Measurements from ENCODE around the gene UST. TPM values are rescaled to one million over a fixed set of nuclear protein-coding genes. Genes with fewer than 3 reads are reported as not detected.
"Not testable (repeated sequence)": the region's sequence is repeated elsewhere in the genome, so short reads cannot be mapped to it uniquely, and the experiment has no call there.

Gene UST
- total RNA-seq, 1 experiment from 2014 or later = 6.8 TPM

DNA sequence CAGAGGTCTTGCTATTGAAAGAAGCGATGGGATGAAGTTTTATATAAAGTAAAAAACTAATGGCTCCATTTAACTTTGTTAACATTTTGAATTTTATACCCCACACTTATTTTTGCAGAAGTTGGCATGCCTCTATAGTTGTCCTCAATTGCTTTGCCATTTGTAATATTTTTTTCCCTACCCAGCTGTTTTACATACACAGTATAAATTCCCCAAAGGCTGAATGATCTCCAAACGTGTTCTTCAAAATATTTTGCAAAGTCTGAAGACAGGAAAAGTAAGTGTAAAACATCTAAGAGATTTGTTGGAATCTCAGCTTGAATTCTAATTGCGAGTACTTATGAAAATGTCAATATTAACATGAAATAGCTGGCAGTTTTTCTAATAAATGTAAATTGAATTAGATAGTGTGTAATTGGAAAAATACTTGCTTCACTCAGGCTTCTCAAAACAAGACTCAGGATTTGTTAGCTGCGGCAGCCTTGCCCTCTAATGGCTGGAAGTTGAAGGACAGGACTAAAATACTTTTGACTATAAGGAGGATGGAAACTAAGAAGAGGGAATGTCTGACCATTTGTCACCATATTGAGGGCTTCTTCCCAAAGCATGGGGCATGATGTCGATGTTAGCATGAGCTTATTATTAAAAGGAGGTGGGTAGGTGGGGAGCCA, 226.8 kb downstream of the UST start:
- DNase-seq (ENCODE audit: low read depth) = peak; percentile 26

DNA sequence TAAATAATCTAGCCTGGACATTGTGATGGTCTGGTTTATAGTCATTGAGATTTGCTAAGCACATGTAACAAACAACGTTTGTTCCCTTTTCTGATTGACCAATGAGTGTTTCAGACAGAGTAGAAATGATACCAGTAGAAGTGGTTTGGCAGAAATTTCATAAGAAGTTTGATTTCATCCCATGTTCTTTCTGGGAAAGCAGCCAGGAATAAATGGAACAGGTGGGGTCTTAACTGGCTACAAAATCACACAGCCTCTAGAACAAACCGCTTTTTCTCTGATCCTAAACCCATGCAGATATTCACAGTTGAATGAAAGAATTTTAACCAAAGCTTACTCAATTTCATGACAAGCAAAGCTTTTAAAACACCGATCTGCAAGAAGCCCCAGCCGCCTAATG, 227.5 kb downstream of the UST start:
- no peak for DNase-seq (ENCODE audit: low read depth)

DNA sequence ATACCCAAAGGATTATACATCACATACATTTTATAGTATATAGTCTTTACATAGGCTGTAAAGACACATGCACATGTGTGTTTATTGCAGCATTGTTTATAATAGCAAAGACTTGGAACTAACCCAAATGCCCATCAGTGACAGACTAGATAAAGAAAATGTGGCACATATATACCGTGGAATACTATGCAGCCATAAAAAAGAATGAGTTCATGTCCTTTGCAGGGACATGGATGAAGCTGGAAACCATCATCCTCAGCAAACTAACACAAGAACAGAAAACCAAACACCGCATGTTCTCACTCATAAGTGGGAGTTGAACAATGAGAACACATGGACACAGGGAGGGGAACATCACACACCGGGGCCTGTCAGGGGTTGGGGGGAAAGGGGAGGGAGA, 231.5 kb downstream of the UST start:
- not testable (repeated sequence) for DNase-seq (ENCODE audit: low read depth)

DNA sequence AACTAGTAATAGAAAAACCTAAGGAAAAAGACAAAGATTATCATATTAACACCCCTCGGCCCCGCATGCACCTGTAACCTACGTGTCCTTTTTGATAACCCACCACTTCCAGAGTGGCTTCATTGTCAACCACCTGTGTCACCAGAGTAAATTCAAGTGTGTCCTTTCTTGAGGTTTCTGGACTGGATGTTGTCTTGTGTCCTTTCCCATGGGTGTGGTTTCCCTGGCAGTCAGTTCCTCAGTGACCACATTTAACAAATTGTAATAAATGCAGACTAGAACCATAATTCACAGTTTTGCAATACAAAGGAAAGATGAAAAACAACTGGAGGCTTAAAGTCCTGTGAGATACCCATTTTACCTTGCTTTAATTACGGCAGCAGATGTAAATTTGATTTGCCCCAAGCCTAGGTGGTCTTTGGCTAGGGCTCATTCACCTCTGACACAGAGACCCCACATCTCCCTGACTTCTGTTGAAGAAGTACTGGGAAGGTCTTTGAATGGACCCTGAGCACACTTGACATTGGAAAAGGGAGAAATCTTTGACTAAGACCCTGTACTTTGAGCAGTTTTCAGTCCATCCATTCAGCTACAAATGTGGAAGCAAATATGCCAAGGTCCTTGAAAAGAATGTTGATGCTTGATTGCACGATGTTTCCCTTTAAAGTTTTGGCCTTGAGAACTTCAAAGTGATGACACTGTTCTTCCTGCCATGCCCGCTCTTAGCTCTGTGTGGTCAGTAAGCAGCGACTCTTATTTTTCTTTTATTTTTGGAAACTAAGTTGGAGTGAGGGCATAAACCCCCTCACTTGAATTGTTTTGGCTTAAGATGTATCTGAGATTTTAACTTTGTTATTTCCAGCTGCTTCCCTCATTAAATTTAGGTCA, 232.4 kb downstream of the UST start:
- no peak for DNase-seq (ENCODE audit: low read depth)

GRCh38 chr6:148980234-148980633, 233.4 kb downstream of the UST start:
- no peak for DNase-seq (ENCODE audit: low read depth)

GRCh38 chr6:148981515-148981914, 234.7 kb downstream of the UST start:
- DNase-seq (ENCODE audit: low read depth) = no peak

DNA sequence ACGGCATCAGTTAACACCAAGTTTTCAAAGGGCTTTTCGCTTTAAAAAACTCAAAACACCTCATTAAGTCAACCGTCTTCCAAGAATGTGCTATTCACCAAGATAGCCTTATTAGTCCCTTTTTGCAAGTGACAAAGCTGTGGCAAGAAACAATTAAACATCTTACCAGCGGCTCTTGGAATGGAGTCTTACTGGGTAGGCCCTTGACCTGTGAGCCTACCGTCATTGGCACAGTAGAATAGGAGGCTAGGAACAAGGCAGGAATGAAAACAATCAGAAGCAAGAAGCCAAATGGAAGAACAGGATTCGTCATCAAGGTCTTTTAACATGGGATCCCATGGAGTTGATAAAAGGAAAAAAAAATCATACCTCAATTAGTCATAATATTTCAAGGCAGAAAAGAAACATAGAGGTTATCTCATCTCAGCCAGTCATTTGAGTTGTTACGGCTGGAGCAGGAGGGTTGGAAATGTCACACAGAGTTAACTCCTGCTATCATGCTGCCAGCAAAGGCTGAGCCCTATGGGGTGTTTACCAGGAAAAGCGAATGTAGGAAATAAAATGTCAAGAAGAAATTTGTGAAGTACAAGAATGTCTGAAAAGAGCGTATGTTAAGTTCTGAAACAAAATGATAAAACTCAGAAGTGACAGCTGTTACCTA, 236.4 kb downstream of the UST start:
- no peak for DNase-seq (ENCODE audit: low read depth)

DNA sequence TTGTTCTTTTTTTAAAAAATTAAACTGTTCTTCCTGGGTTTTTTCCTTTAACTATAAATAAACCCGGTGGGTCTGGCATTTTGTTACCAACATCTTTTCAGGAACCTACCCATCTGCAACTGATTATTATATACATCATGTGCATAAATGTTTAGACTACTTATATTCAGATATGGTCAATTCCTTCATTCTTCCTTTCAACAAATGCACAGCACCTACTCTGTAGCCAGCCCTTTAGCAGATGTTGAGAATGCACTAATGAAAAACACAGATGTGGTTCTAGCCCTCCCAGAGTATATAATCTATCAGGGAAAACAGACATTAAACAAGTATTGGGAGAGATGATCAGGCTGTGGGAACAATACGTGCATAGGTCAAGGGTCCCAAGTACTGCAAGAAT, 237.1 kb downstream of the UST start:
- DNase-seq (ENCODE audit: low read depth) = no peak

DNA sequence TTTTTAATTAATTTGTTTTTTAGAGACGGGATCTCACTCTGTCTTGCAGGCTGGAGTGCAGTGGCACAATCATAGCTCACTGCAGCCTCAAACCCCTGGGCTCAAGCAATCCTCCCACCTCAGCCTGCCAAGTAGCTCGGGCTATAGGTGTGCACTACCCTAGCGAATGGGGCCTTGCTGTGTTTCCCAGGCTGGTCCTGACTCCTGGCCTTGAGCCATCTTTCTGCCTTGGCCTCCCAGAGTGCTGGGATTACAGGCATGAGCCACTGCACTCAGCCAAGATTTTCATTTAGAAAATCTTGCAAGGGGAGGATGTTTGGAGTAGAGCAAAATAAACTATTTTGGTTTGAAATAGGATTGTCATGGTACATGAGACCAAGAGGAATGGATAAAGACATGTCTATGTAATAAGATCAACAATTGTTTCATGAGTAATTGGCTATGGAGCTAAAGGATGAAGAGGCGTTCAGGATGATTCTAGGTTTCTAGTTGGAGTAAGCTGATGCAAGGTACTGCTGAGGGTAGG, 237.8 kb downstream of the UST start:
- DNase-seq (ENCODE audit: low read depth) = no peak

GRCh38 chr6:148985499-148985898, 238.7 kb downstream of the UST start:
- no peak for DNase-seq (ENCODE audit: low read depth)

- no peak for DNase-seq (ENCODE audit: low read depth)
Observed at GRCh38 chr6:148986608-148987007, 239.8 kb downstream of the UST start.

DNA sequence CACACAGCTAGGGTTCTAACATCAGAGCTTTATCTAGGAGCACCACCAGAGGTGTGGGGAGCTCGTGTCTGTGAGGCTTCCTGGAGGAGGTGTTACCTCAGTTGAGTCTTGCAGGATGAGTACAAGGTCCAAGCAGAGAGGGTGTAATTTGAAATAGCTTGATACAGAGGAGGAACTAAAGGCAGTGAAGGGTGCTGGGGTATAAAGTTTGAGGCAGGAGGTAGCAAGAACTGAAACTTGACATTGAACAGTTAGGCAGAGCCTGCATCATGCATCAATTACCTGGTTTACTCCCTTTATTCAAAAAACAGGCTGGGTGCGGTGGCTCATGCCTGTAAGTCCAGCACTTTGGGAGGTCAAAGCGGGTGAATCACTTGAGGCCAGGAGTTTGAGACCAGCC, 241.2 kb downstream of the UST start:
- DNase-seq (ENCODE audit: low read depth) = no peak

GRCh38 chr6:148989585-148989984, 242.8 kb downstream of the UST start:
- no peak for DNase-seq (ENCODE audit: low read depth)

GRCh38 chr6:148990403-148990802, 243.6 kb downstream of the UST start:
- no peak for DNase-seq (ENCODE audit: low read depth)

- no peak for DNase-seq (ENCODE audit: low read depth)
Observed at GRCh38 chr6:148996815-148997214, 250.0 kb downstream of the UST start.

DNA sequence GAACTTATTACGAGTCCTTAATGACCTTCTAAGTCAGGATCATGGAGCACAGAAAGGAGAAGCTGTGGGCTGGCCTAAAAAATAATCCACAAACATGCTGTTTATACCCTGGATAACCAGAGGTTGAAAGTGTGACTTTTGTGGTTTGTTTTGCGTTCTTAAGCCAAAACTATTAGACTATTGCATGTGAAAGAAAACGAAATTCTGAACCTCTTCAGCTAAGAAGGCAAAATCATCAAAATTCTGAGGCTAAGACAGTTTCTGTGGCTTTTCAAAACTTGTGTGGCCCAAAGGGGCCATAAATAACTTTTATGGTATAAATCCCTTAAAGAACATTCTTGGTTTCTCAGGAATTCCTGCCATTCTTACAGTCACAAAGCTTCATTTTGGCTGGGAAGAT, 251.0 kb downstream of the UST start:
- DNase-seq (ENCODE audit: low read depth) = peak; percentile 62

- DNase-seq (ENCODE audit: low read depth) = peak; percentile 77
Observed at GRCh38 chr6:148998704-148999103, 251.9 kb downstream of the UST start.

- peak; percentile 64 for DNase-seq (ENCODE audit: low read depth)
Observed at GRCh38 chr6:148999501-148999900, 252.7 kb downstream of the UST start.

- peak; percentile 95 for DNase-seq (ENCODE audit: low read depth)
Observed at GRCh38 chr6:148999929-149000468, 253.2 kb downstream of the UST start.

DNA sequence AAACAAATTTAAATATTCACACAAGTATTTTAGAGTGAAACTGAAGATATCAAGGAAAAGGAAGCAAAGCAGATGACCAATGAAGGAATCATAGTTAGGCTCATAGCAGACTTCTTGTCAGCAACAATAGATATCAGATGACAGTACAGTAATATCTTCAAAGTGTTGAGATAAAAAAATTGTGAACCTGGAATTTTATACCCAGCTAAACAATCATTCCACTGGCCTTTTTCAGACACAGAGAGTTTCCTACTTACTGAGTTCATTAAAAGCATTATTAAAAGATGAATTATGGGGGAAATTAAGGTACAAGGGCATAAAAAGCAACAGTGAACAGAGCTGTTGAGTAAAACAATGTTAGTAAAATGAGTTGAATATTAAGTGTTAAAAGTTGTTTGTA, 254.6 kb downstream of the UST start:
- DNase-seq (ENCODE audit: low read depth) = no peak

DNA sequence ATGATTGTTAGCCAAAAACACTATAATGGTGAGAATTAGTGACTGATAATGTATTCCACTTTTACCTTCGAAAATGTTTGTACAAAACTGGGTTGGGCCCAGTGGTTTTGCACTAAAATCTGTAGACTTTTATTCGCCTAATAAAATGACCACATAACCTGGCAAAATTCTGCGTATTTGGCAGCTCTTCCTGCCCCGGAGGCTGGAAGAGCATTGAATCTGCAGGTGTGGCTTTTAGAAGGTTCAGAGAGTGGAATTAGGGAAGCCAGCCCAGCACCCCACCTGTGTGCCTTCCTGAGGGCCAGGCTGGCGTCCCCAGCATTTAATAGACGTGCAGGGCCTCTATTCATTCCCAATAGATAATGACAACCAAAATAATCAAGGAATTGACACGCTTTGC, 256.7 kb downstream of the UST start:
- no peak for DNase-seq (ENCODE audit: low read depth)

DNA sequence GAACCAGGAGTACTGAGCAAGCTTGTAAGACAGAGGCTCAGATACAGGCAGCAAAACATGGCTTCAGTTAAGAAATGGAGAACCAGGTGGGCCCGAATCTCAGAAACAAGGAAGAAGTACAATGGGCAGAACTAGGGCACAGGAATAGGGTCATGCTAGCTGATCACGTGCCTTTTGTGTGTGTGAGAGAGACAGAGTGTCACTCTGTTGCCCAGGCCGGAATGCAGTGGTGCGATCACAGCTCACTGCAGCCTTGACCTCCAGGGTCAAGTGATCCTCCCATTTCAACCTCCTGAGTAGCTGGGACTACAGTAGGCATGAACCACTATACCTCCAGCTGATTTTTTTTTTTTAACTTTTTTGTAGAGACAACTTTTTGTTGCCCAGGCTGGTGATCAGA, 257.8 kb downstream of the UST start:
- DNase-seq (ENCODE audit: low read depth) = no peak

Measured in RPMI7951 (cell line).